ENCODE measurements around the gene DNAJC4.

Gene DNAJC4

GRCh38 chr11:64230171-64230984, at the start of gene DNAJC4:
Gene DNAJC4, plus strand, starts transcription at chr11:64230548. Its CDS starts 307 bp downstream, at chr11:64230855.
- no peak within 1 kb of the TSS for H3K27ac ChIP-seq (ENCODE audit: low read length)

GRCh38 chr11:64180891-64181290, 49.5 kb upstream of the DNAJC4 start:
- Histone ChIP-seq H3K9ac (ENCODE audit: low read length) (no peak overlapping the region), H3K4me1 (ENCODE audit: control insufficient read depth, low read depth, low read length) (peaks cover 5% of the 10 kb centered on the region), H3K4me3 (ENCODE audit: low read length) (no peak overlapping the region), H3K36me3 (ENCODE audit: control insufficient read depth, low read depth, low read length) (no peaks in the 10 kb centered on the region), H3K27ac (ENCODE audit: low read length) (no peak overlapping the region), H3K9me3 (ENCODE audit: control insufficient read depth, low read depth, low read length) (no peaks in the 10 kb centered on the region), H3K27me3 (ENCODE audit: control insufficient read depth, insufficient read depth, low read length) (no peaks in the 10 kb centered on the region)

More at GRCh38 chr11:64230171-64230984, at the start of gene DNAJC4:
- Histone ChIP-seq H3K9ac (ENCODE audit: low read length) (peak within 1 kb of the TSS; percentile 47), H3K4me1 (ENCODE audit: control insufficient read depth, low read depth, low read length) (peaks cover 4% of the 10 kb centered on the region), H3K27me3 (ENCODE audit: control insufficient read depth, insufficient read depth, low read length) (peaks cover 28% of the 10 kb centered on the region), H3K4me3 (ENCODE audit: low read length) (peak within 1 kb of the TSS; percentile 73), H3K9me3 (ENCODE audit: control insufficient read depth, low read depth, low read length) (no peaks in the 10 kb centered on the region), H3K36me3 (ENCODE audit: control insufficient read depth, low read depth, low read length) (no peaks in the 10 kb centered on the region)

GRCh38 chr11:64181506-64182411, 48.6 kb upstream of the DNAJC4 start:
- no peaks in the 10 kb centered on the region for H3K27me3 ChIP-seq (ENCODE audit: control insufficient read depth, insufficient read depth, low read length)
- no peak overlapping the region for H3K9ac ChIP-seq (ENCODE audit: low read length)
- H3K4me1 ChIP-seq (ENCODE audit: control insufficient read depth, low read depth, low read length) = peaks cover 5% of the 10 kb centered on the region
- H3K36me3 ChIP-seq (ENCODE audit: control insufficient read depth, low read depth, low read length) = no peaks in the 10 kb centered on the region
- H3K27ac ChIP-seq (ENCODE audit: low read length) = no peak overlapping the region
- H3K9me3 ChIP-seq (ENCODE audit: control insufficient read depth, low read depth, low read length) = no peaks in the 10 kb centered on the region
- peak overlapping the region; percentile 8 for H3K4me3 ChIP-seq (ENCODE audit: low read length)

GRCh38 chr11:64183890-64184289, 46.5 kb upstream of the DNAJC4 start:
- no peak overlapping the region for H3K27ac ChIP-seq (ENCODE audit: low read length)
- H3K36me3 ChIP-seq (ENCODE audit: control insufficient read depth, low read depth, low read length) = peaks cover 6% of the 10 kb centered on the region
- H3K4me3 ChIP-seq (ENCODE audit: low read length) = peak overlapping the region; percentile 92
- no peaks in the 10 kb centered on the region for H3K27me3 ChIP-seq (ENCODE audit: control insufficient read depth, insufficient read depth, low read length)
- no peak overlapping the region for H3K9ac ChIP-seq (ENCODE audit: low read length)
- H3K4me1 ChIP-seq (ENCODE audit: control insufficient read depth, low read depth, low read length) = peaks cover 5% of the 10 kb centered on the region
- H3K9me3 ChIP-seq (ENCODE audit: control insufficient read depth, low read depth, low read length) = no peaks in the 10 kb centered on the region

- H3K4me1 ChIP-seq (ENCODE audit: control insufficient read depth, low read depth, low read length) = peaks cover 8% of the 10 kb centered on the region
- peak overlapping the region; percentile 92 for H3K4me3 ChIP-seq (ENCODE audit: low read length)
- H3K36me3 ChIP-seq (ENCODE audit: control insufficient read depth, low read depth, low read length) = peaks cover 6% of the 10 kb centered on the region
- no peaks in the 10 kb centered on the region for H3K9me3 ChIP-seq (ENCODE audit: control insufficient read depth, low read depth, low read length)
- no peaks in the 10 kb centered on the region for H3K27me3 ChIP-seq (ENCODE audit: control insufficient read depth, insufficient read depth, low read length)
- H3K27ac ChIP-seq (ENCODE audit: low read length) = peak overlapping the region; percentile 88
- H3K9ac ChIP-seq (ENCODE audit: low read length) = peak overlapping the region; percentile 97
Measured at GRCh38 chr11:64185175-64185692, 45.1 kb upstream of the DNAJC4 start.

GRCh38 chr11:64185693-64186491, 44.5 kb upstream of the DNAJC4 start, which contains the start of gene STIP1:
Gene STIP1, plus strand, starts transcription at chr11:64186171. Its CDS starts 91 bp downstream, at chr11:64186262.
- peak within 1 kb of the TSS; percentile 97 for H3K9ac ChIP-seq (ENCODE audit: low read length)
- H3K4me3 ChIP-seq (ENCODE audit: low read length) = peak within 1 kb of the TSS; percentile 92
- peaks cover 9% of the 10 kb centered on the region for H3K36me3 ChIP-seq (ENCODE audit: control insufficient read depth, low read depth, low read length)
- peak within 1 kb of the TSS; percentile 88 for H3K27ac ChIP-seq (ENCODE audit: low read length)
- H3K4me1 ChIP-seq (ENCODE audit: control insufficient read depth, low read depth, low read length) = peaks cover 8% of the 10 kb centered on the region
- no peaks in the 10 kb centered on the region for H3K9me3 ChIP-seq (ENCODE audit: control insufficient read depth, low read depth, low read length)
- no peaks in the 10 kb centered on the region for H3K27me3 ChIP-seq (ENCODE audit: control insufficient read depth, insufficient read depth, low read length)

GRCh38 chr11:64186492-64187165, 43.7 kb upstream of the DNAJC4 start:
- no peak overlapping the region for H3K4me3 ChIP-seq (ENCODE audit: low read length)
- no peak overlapping the region for H3K27ac ChIP-seq (ENCODE audit: low read length)
- H3K9ac ChIP-seq (ENCODE audit: low read length) = no peak overlapping the region
- H3K4me1 ChIP-seq (ENCODE audit: control insufficient read depth, low read depth, low read length) = peaks cover 7% of the 10 kb centered on the region
- H3K9me3 ChIP-seq (ENCODE audit: control insufficient read depth, low read depth, low read length) = no peaks in the 10 kb centered on the region
- H3K27me3 ChIP-seq (ENCODE audit: control insufficient read depth, insufficient read depth, low read length) = no peaks in the 10 kb centered on the region
- H3K36me3 ChIP-seq (ENCODE audit: control insufficient read depth, low read depth, low read length) = peaks cover 9% of the 10 kb centered on the region

GRCh38 chr11:64192434-64192833, 37.9 kb upstream of the DNAJC4 start:
- Histone ChIP-seq H3K9me3 (ENCODE audit: control insufficient read depth, low read depth, low read length) (no peaks in the 10 kb centered on the region), H3K36me3 (ENCODE audit: control insufficient read depth, low read depth, low read length) (peaks cover 58% of the 10 kb centered on the region), H3K4me1 (ENCODE audit: control insufficient read depth, low read depth, low read length) (peaks cover 4% of the 10 kb centered on the region), H3K9ac (ENCODE audit: low read length) (no peak overlapping the region), H3K4me3 (ENCODE audit: low read length) (no peak overlapping the region), H3K27me3 (ENCODE audit: control insufficient read depth, insufficient read depth, low read length) (no peaks in the 10 kb centered on the region), H3K27ac (ENCODE audit: low read length) (no peak overlapping the region)

GRCh38 chr11:64196626-64197025, 33.7 kb upstream of the DNAJC4 start:
- Histone ChIP-seq H3K27ac (ENCODE audit: low read length) (no peak overlapping the region), H3K36me3 (ENCODE audit: control insufficient read depth, low read depth, low read length) (peaks cover 84% of the 10 kb centered on the region), H3K9me3 (ENCODE audit: control insufficient read depth, low read depth, low read length) (no peaks in the 10 kb centered on the region), H3K4me3 (ENCODE audit: low read length) (no peak overlapping the region), H3K4me1 (ENCODE audit: control insufficient read depth, low read depth, low read length) (no peaks in the 10 kb centered on the region), H3K9ac (ENCODE audit: low read length) (no peak overlapping the region), H3K27me3 (ENCODE audit: control insufficient read depth, insufficient read depth, low read length) (no peaks in the 10 kb centered on the region)

- no peaks in the 10 kb centered on the region for H3K9me3 ChIP-seq (ENCODE audit: control insufficient read depth, low read depth, low read length)
- H3K4me1 ChIP-seq (ENCODE audit: control insufficient read depth, low read depth, low read length) = no peaks in the 10 kb centered on the region
- no peaks in the 10 kb centered on the region for H3K27me3 ChIP-seq (ENCODE audit: control insufficient read depth, insufficient read depth, low read length)
- H3K4me3 ChIP-seq (ENCODE audit: low read length) = no peak overlapping the region
- peaks cover 87% of the 10 kb centered on the region for H3K36me3 ChIP-seq (ENCODE audit: control insufficient read depth, low read depth, low read length)
- H3K27ac ChIP-seq (ENCODE audit: low read length) = no peak overlapping the region
- H3K9ac ChIP-seq (ENCODE audit: low read length) = no peak overlapping the region
Measured at GRCh38 chr11:64198511-64198910, 31.8 kb upstream of the DNAJC4 start.
